Ascending aorta (tissue), 2 donors: ENCODE results near the gene DNAH1. TPM values are rescaled to one million over a fixed set of nuclear protein-coding genes. Genes with fewer than 3 reads are reported as not detected.

Experiments used
- DNase-seq, 2 donors: peaks; one replicate each; pipeline ENCODE4 v3.0.0-alpha.2; 2019; ENCODE audit warnings: low spot score in 2 of 2
- H3K27ac ChIP-seq, 2 donors: fragments of 200-600 bp; sonication (generic); one replicate each; pipeline ENCODE4 v1.5.1; 2016 to 2017; ENCODE audit warnings: mild to moderate bottlenecking in 1 of 2
- H3K27me3 ChIP-seq: fragments of 200-600 bp; sonication (generic); one replicate; pipeline ENCODE4 v1.5.1; 2017
- H3K36me3 ChIP-seq, 2 donors: fragments of 200-600 bp; sonication (generic); one replicate each; pipeline ENCODE4 v1.5.1; 2016
- H3K4me1 ChIP-seq, 2 donors: fragments of 200-600 bp; sonication (generic); one replicate each; pipeline ENCODE4 v1.5.1; 2016 to 2017; ENCODE audit warnings: mild to moderate bottlenecking in 1 of 2
- H3K4me3 ChIP-seq, 2 donors: fragments of 200-600 bp; sonication (generic); one replicate each; pipeline ENCODE4 v1.5.1; 2016 to 2017; ENCODE audit warnings: mild to moderate bottlenecking in 1 of 2
- H3K9me3 ChIP-seq, 2 donors: fragments of 200-600 bp; sonication (generic); one replicate each; pipeline ENCODE4 v1.5.1; 2016
- CTCF ChIP-seq, 3 experiments: fragments of 200-600 bp in 2 of 3; fragments of 450-650 bp in 1 of 3; sonication (generic) in 2 of 3; IDR thresholded peaks; one replicate each; pipeline ENCODE4 v1.5.1; 2016 to 2019; ENCODE audit warnings: antibody characterized with exemption in 3 of 3, mild to moderate bottlenecking in 1 of 3, moderate library complexity in 1 of 3
- intact Hi-C: fragments of 100-400 bp; cut with DNase I; formaldehyde crosslinking; loops from one replicate; pipeline ENCODE4 v1.15.1; 2023
- total RNA-seq: library from RNA; depleted of rRNA; stranded (reverse); fragments of >200 nt; gene quantifications from one replicate; pipeline ENCODE4 v1.1.0, GENCODE V29; 2016

DNAH1 gene
- total RNA-seq, 1 donor from 2014 or later = 7.6 TPM

- TF ChIP-seq CTCF (IDR thresholded peaks at IDR 0.05) = no peak
- no peak for DNase-seq
- Histone ChIP-seq H3K27ac (no peak overlapping the region), H3K36me3 (peaks cover 4 to 31% of the 10 kb centered on the region in 2 donors), H3K4me3 (no peak overlapping the region), H3K9me3 (no peaks in the 10 kb centered on the region), H3K4me1 (no peaks in the 10 kb centered on the region), H3K27me3 (no peaks in the 10 kb centered on the region)
- intact Hi-C loops = no loop called here
Measured at GRCh38 chr3:52393959-52394670, 78.0 kb downstream of the DNAH1 start.

- no peaks in the 10 kb centered on the region for H3K9me3 ChIP-seq
- no peak for DNase-seq
- peaks cover 4 to 31% of the 10 kb centered on the region in 2 donors for H3K36me3 ChIP-seq
- no peak overlapping the region for H3K27ac ChIP-seq
- TF ChIP-seq CTCF (IDR thresholded peaks at IDR 0.05) = no peak
- H3K4me1 ChIP-seq = no peaks in the 10 kb centered on the region
- no peak overlapping the region for H3K4me3 ChIP-seq
- intact Hi-C loops = no loop called here
- no peaks in the 10 kb centered on the region for H3K27me3 ChIP-seq
Measured at GRCh38 chr3:52394751-52395502, 78.8 kb downstream of the DNAH1 start.

GRCh38 chr3:52395503-52395865 lies 79.4 kb downstream of the DNAH1 start:
- TF ChIP-seq CTCF (IDR thresholded peaks at IDR 0.05) = no peak
- intact Hi-C loops = no loop called here
- Histone ChIP-seq H3K27me3 (no peaks in the 10 kb centered on the region), H3K9me3 (no peaks in the 10 kb centered on the region), H3K36me3 (peaks cover 4 to 32% of the 10 kb centered on the region in 2 donors), H3K27ac (no peak overlapping the region), H3K4me3 (no peak overlapping the region), H3K4me1 (no peaks in the 10 kb centered on the region)
- no peak for DNase-seq

- intact Hi-C loops = no loop called here
- no peak for DNase-seq
- no peak for TF ChIP-seq CTCF (IDR thresholded peaks at IDR 0.05)
- H3K27ac ChIP-seq = no peak overlapping the region
- H3K9me3 ChIP-seq = no peaks in the 10 kb centered on the region
- H3K27me3 ChIP-seq = no peaks in the 10 kb centered on the region
- no peak overlapping the region for H3K4me3 ChIP-seq
- H3K4me1 ChIP-seq = no peaks in the 10 kb centered on the region
- H3K36me3 ChIP-seq = peaks cover 4 to 35% of the 10 kb centered on the region in 2 donors
Measured at GRCh38 chr3:52396011-52396906, 80.1 kb downstream of the DNAH1 start.

- Histone ChIP-seq H3K4me3 (no peak overlapping the region), H3K27me3 (no peaks in the 10 kb centered on the region), H3K36me3 (peaks cover 12 to 35% of the 10 kb centered on the region in 2 donors), H3K9me3 (no peaks in the 10 kb centered on the region), H3K27ac (no peak overlapping the region), H3K4me1 (no peaks in the 10 kb centered on the region)
- no peak for DNase-seq
- intact Hi-C loops = no loop called here
- no peak for TF ChIP-seq CTCF (IDR thresholded peaks at IDR 0.05)
Measured at GRCh38 chr3:52396907-52397591, 80.9 kb downstream of the DNAH1 start.
